Memory B cell (primary cell): ENCODE measurements around the gene SPECC1.
"Not testable (repeated sequence)": the region's sequence is repeated elsewhere in the genome, so short reads cannot be mapped to it uniquely, and the experiment has no call there.

Experiments
- ATAC-seq: fragments of 150-1000 bp; cut with Tn5 transposase; 2 replicates; pipeline ENCODE4 v1.10.0; 2021; ENCODE audit warnings: low read depth, mild to moderate bottlenecking, moderate library complexity
- DNase-seq, 2 donors: peaks; one replicate each; pipeline ENCODE4 v3.0.0; 2022; ENCODE audit warnings: low spot score in 2 of 2
- H3K27ac Mint-ChIP-seq: one replicate; pipeline ENCODE4 v1.8.0; 2022; ENCODE audit warnings: mild to moderate bottlenecking, moderate library complexity, mixed read lengths
- H3K27me3 Mint-ChIP-seq: one replicate; pipeline ENCODE4 v1.8.0; 2022; ENCODE audit warnings: mixed read lengths
- H3K36me3 Mint-ChIP-seq: one replicate; pipeline ENCODE4 v1.8.0; 2022; ENCODE audit warnings: mild to moderate bottlenecking, mixed read lengths
- H3K4me1 Mint-ChIP-seq: one replicate; pipeline ENCODE4 v1.8.0; 2022; ENCODE audit warnings: mixed read lengths
- H3K4me3 Mint-ChIP-seq: one replicate; pipeline ENCODE4 v1.8.0; 2022; ENCODE audit warnings: mild to moderate bottlenecking, moderate library complexity, mixed read lengths
- H3K9me3 Mint-ChIP-seq: one replicate; pipeline ENCODE4 v1.8.0; 2022; ENCODE audit warnings: mixed read lengths

The SPECC1 gene

DNA sequence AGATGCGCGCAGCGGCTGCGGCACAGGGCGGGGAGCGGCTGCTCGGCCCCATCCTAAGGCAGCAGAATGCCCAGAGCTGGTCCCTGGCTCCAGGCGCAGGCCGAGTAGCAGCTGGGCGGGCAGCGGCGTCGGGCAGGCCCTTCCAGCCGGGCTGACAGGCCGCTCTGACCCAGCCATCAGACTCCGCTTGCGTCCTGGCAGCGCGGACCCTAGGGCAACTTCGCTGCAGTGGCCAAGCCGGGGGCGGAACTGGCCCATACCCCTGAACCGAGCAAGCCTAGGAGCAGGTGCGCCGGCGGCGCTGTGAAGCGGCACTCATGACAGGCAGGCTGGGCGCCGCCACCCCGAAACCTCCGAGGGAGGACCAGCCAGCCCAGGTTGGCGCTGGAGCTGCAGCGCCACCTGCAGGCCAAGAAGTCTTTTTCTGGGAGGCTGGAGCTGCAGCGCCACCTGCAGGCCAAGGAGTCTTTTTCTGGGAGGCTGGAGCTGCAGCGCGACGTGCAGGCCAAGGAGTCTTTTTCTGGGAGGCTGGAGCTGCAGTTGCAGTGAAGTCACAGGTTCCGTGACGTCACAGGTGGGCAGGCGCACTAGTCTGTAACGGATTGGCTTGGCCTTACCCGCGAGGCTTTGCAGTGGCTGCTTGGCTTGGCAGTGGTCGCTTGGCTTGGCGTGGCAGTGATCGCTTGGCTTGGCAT, 311.5 kb downstream of the SPECC1 start:
- ATAC-seq (peak; percentile 98), DNase-seq (peak; percentile 76 to 77)
- H3K36me3 Mint-ChIP-seq, H3K9me3 Mint-ChIP-seq, H3K4me1 Mint-ChIP-seq, H3K27ac Mint-ChIP-seq, H3K27me3 Mint-ChIP-seq: not testable (repeated sequence)
- peak overlapping the region; percentile 21 for H3K4me3 Mint-ChIP-seq

DNA sequence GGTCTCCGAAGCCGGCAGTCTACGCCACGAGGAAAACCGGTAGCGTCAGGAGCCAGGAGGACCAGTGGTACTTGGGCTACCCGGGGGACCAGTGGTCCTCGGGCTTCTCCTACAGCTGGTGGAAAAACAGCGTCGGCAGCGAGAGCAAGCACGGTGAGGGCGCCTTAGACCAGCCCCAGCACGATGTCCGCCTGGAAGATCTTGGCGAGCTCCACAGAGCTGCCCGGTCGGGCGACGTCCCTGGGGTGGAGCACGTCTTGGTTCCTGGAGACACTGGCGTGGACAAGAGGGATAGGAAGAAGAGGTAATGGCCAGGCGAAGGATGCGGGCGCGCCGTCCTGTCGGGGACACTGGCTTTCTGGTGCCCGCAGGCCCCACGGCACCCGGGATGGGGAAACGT, 312.2 kb downstream of the SPECC1 start:
- ATAC-seq, H3K27me3 Mint-ChIP-seq, H3K4me1 Mint-ChIP-seq, H3K27ac Mint-ChIP-seq, H3K36me3 Mint-ChIP-seq, H3K4me3 Mint-ChIP-seq, DNase-seq, H3K9me3 Mint-ChIP-seq: not testable (repeated sequence)

DNA sequence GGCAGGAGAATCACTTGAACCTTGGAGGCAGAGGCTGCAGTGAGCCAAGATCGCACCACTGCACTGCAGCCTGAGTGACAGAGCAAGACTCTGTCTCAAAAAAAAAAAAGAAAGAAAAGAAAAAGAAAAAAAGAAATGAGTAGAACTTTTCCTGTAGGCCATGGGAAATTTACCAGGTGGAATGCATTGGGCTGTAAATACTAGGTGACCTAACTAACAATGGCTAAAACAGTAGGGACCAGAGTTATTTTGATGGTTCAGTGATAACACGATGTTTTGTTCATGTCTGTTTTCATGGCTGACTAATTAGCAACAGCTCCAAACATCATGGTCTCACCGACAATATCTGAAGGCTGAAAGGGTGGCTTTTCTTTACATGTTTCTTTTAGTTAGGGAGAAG, 318.6 kb downstream of the SPECC1 start:
- not testable (repeated sequence) for H3K27me3 Mint-ChIP-seq, H3K27ac Mint-ChIP-seq, ATAC-seq, H3K36me3 Mint-ChIP-seq, H3K9me3 Mint-ChIP-seq, H3K4me1 Mint-ChIP-seq, DNase-seq, H3K4me3 Mint-ChIP-seq

DNA sequence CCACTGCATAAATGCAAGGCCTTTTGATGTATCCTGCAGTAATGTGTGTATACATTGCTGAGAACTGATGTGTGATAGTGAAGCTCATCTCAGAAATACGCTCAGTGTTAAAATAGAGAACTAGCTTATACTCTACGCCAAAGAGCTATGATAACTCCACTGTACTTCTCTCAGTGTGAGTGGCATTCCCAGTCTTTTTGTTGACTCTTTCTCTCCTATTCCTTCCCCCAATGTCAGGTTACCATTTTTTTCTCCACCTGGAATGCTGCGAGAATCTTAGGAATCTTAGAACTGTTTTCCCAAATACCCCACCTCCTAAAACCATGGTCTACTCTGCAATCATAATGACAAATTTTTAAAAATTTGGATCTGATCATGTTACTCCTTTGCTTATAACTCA, 342.2 kb downstream of the SPECC1 start:
- DNase-seq, result not testable (repeated sequence)

DNA sequence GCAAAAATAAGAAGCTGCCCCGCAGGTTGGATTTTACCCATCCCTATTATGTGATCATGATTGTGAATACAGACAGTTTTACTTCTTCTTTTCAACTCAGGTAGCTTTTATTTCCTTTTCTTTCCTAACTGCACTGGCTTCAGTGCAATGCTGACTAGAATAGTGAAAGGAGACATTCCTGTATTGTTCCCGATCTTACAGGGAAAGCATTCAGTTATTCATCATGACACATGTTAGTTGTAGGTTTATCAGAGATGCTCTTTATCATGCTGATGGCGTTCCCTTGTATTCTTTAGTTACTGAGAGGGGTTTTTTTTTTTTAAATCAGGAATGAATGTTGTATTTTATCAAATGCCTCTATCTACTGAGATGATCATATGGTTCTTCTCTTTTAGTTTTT, 343.4 kb downstream of the SPECC1 start:
- H3K36me3 Mint-ChIP-seq, DNase-seq, H3K27ac Mint-ChIP-seq, H3K4me1 Mint-ChIP-seq, H3K9me3 Mint-ChIP-seq, ATAC-seq, H3K4me3 Mint-ChIP-seq, H3K27me3 Mint-ChIP-seq: not testable (repeated sequence)

More for the DNA sequence above, 342.2 kb downstream of the SPECC1 start:
- not testable (repeated sequence) for H3K27me3 Mint-ChIP-seq, H3K4me1 Mint-ChIP-seq, H3K27ac Mint-ChIP-seq, H3K36me3 Mint-ChIP-seq, H3K9me3 Mint-ChIP-seq, H3K4me3 Mint-ChIP-seq, ATAC-seq

DNA sequence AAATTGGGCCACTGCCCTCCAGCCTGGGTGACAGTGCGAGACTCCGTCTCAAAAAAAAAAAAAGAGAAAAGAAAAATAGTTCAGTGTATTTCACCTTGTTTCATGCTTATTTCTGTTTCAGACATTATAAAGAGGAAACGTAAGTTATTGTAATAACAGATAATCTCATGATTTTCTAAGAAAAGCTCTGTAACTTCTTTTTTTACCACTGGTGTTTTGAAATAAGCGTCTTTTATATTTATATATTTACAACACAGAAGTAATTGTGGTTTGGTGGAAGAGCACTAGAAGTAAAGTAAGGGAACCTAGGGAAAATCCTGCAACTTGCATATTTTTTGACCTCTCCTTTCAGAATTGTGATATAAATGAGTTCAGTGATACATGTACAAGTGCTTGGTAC, 354.7 kb downstream of the SPECC1 start:
- not testable (repeated sequence) for H3K36me3 Mint-ChIP-seq, H3K9me3 Mint-ChIP-seq, H3K4me1 Mint-ChIP-seq, DNase-seq, H3K4me3 Mint-ChIP-seq, H3K27me3 Mint-ChIP-seq, H3K27ac Mint-ChIP-seq, ATAC-seq
